CD4-positive, CD25-positive, alpha-beta regulatory T cell (primary cell): Measurements from ENCODE around the gene TBC1D12. TPM values are rescaled to one million over a fixed set of nuclear protein-coding genes. Genes with fewer than 3 reads are reported as not detected.
A peak's percentile ranks its signal among the peaks of the same experiment; 100 is the strongest.
"Not testable (repeated sequence)": the region's sequence is repeated elsewhere in the genome, so short reads cannot be mapped to it uniquely, and the experiment has no call there.

Source experiments
- ATAC-seq, 2 donors: fragments of 150-1000 bp; cut with Tn5 transposase; one replicate each; pipeline ENCODE4 v1.10.0; 2021; ENCODE audit warnings: low read depth in 2 of 2, moderate number of reproducible peaks in 2 of 2, moderate library complexity in 1 of 2
- DNase-seq, 3 donors: peaks; one replicate each; pipeline versions ENCODE4 v3.0.0 to v3.0.0-alpha.2; 2012 to 2022; ENCODE audit warnings: mixed read lengths in 1 of 3
- H3K27ac ChIP-seq: one replicate; pipeline ENCODE4 v1.7.0; 2013; ENCODE audit warnings: mild to moderate bottlenecking, low read length; ENCODE audit not compliant: insufficient read depth, poor library complexity, severe bottlenecking
- H3K27me3 ChIP-seq: one replicate; pipeline ENCODE4 v1.7.0; 2013; ENCODE audit warnings: low read length; ENCODE audit not compliant: control insufficient read depth, insufficient read depth
- H3K36me3 ChIP-seq: one replicate; pipeline ENCODE4 v1.7.0; 2013; ENCODE audit warnings: mild to moderate bottlenecking, low read length, moderate library complexity; ENCODE audit not compliant: control insufficient read depth, insufficient read depth
- H3K4me1 ChIP-seq: 2 replicates; pipeline ENCODE4 v1.7.0; 2013; ENCODE audit warnings: mild to moderate bottlenecking, low read length; ENCODE audit not compliant: insufficient read depth, control insufficient read depth, poor library complexity, severe bottlenecking
- H3K4me3 ChIP-seq: one replicate; pipeline ENCODE4 v1.7.0; 2013; ENCODE audit warnings: low read depth, mild to moderate bottlenecking, low read length, moderate library complexity
- H3K9me3 ChIP-seq, 2 experiments: 1 replicate in 1 of 2; 2 replicates in 1 of 2; pipeline ENCODE4 v1.7.0; 2013; ENCODE audit warnings: low read length in 2 of 2, mild to moderate bottlenecking in 1 of 2, moderate library complexity in 1 of 2; ENCODE audit not compliant: control insufficient read depth in 2 of 2
- H3K27ac Mint-ChIP-seq, 3 donors: one replicate each; pipeline ENCODE4 v1.8.0; 2020 to 2022; ENCODE audit warnings: mild to moderate bottlenecking in 3 of 3, mixed read lengths in 3 of 3, moderate library complexity in 2 of 3
- H3K27me3 Mint-ChIP-seq: one replicate; pipeline ENCODE4 v1.8.0; 2022; ENCODE audit warnings: mild to moderate bottlenecking, mixed read lengths
- H3K36me3 Mint-ChIP-seq: one replicate; pipeline ENCODE4 v1.8.0; 2020; ENCODE audit warnings: mixed read lengths
- H3K4me1 Mint-ChIP-seq, 4 donors: one replicate each; pipeline ENCODE4 v1.8.0; 2020 to 2022; ENCODE audit warnings: mixed read lengths in 4 of 4, mild to moderate bottlenecking in 1 of 4
- H3K4me3 Mint-ChIP-seq, 4 donors: one replicate each; pipeline ENCODE4 v1.8.0; 2020 to 2022; ENCODE audit warnings: mild to moderate bottlenecking in 4 of 4, mixed read lengths in 4 of 4, moderate library complexity in 3 of 4
- H3K9me3 Mint-ChIP-seq, 7 donors: one replicate each; pipeline ENCODE4 v1.8.0; 2020 to 2022; ENCODE audit warnings: mixed read lengths in 7 of 7, mild to moderate bottlenecking in 3 of 7, moderate library complexity in 2 of 7
- polyA plus RNA-seq, 4 donors: library from polyadenylated mRNA; unstranded; fragments of 300-500 nt; fragmentation: Illumina TruSeq; gene quantifications; one replicate each; pipeline ENCODE4 v1.2.3, GENCODE V29; 2021
- total RNA-seq: library from RNA; stranded (reverse); gene quantifications from one replicate; pipeline ENCODE4 v1.2.3, GENCODE V29; 2022

Gene TBC1D12
- total and polyA plus RNA-seq, 5 donors from 2014 or later: not detected

- ATAC-seq: peak; percentile 3 to 12
- H3K4me1 Mint-ChIP-seq: peaks cover 13 to 44% (median 29%) of the 10 kb centered on the region in 4 donors
- peaks cover 22% of the 10 kb centered on the region for H3K27me3 Mint-ChIP-seq
- no peaks in the 10 kb centered on the region for H3K9me3 Mint-ChIP-seq
- H3K27me3 ChIP-seq: peaks cover 2% of the 10 kb centered on the region
- peaks cover 16% of the 10 kb centered on the region for H3K36me3 Mint-ChIP-seq
- peaks cover 9% of the 10 kb centered on the region for H3K36me3 ChIP-seq
- peak overlapping the region; percentile 78 for H3K4me3 ChIP-seq
- no peak for DNase-seq
- H3K27ac Mint-ChIP-seq: peak overlapping the region; percentile 58 to 98 (median 96)
- H3K9me3 ChIP-seq: no peaks in the 10 kb centered on the region
- H3K4me3 Mint-ChIP-seq: peak overlapping the region; percentile 92 to 97 (median 96)
- H3K4me1 ChIP-seq: peaks cover 23% of the 10 kb centered on the region
- H3K27ac ChIP-seq: peak overlapping the region; percentile 90
Observed at GRCh38 chr10:94363251-94363565, 39.1 kb upstream of the TBC1D12 start.

- Mint-ChIP-seq H3K4me1 (peaks cover 8 to 34% (median 22%) of the 10 kb centered on the region in 4 donors), H3K27me3 (peaks cover 29% of the 10 kb centered on the region), H3K4me3 (peak overlapping the region; percentile 39 to 60 (median 42)), H3K9me3 (no peaks in the 10 kb centered on the region), H3K36me3 (peaks cover 7% of the 10 kb centered on the region), H3K27ac (peak overlapping the region in 1 of 3 donors; percentile 57)
- peaks cover 23% of the 10 kb centered on the region for H3K4me1 ChIP-seq
- peaks cover 5% of the 10 kb centered on the region for H3K27me3 ChIP-seq
- ATAC-seq: no peak
- no peak overlapping the region for H3K4me3 ChIP-seq
- no peak overlapping the region for H3K27ac ChIP-seq
- no peak for DNase-seq
- H3K9me3 ChIP-seq: no peaks in the 10 kb centered on the region
- no peaks in the 10 kb centered on the region for H3K36me3 ChIP-seq
Observed at GRCh38 chr10:94364482-94364881, 37.9 kb upstream of the TBC1D12 start.

- H3K4me1 Mint-ChIP-seq: peaks cover 4 to 22% (median 13%) of the 10 kb centered on the region in 4 donors
- H3K27ac ChIP-seq: no peak overlapping the region
- no peaks in the 10 kb centered on the region for H3K9me3 ChIP-seq
- no peak overlapping the region for H3K4me3 ChIP-seq
- peaks cover 8% of the 10 kb centered on the region for H3K27me3 ChIP-seq
- H3K27ac Mint-ChIP-seq: no peak overlapping the region
- peaks cover 39% of the 10 kb centered on the region for H3K27me3 Mint-ChIP-seq
- peak overlapping the region in 2 of 4 donors; percentile 27 to 60 for H3K4me3 Mint-ChIP-seq
- no peaks in the 10 kb centered on the region for H3K36me3 ChIP-seq
- no peaks in the 10 kb centered on the region for H3K9me3 Mint-ChIP-seq
- no peaks in the 10 kb centered on the region for H3K36me3 Mint-ChIP-seq
- no peak for DNase-seq
- peaks cover 15% of the 10 kb centered on the region for H3K4me1 ChIP-seq
- no peak for ATAC-seq
Observed at GRCh38 chr10:94366382-94366781, 36.0 kb upstream of the TBC1D12 start.

- Histone ChIP-seq H3K4me3 (no peak overlapping the region), H3K4me1 (no peaks in the 10 kb centered on the region), H3K27me3 (peaks cover 11% of the 10 kb centered on the region), H3K36me3 (no peaks in the 10 kb centered on the region), H3K9me3 (no peaks in the 10 kb centered on the region), H3K27ac (no peak overlapping the region)
- no peaks in the 10 kb centered on the region for H3K36me3 Mint-ChIP-seq
- no peak for ATAC-seq
- H3K9me3 Mint-ChIP-seq: no peaks in the 10 kb centered on the region
- H3K27me3 Mint-ChIP-seq: peaks cover 51% of the 10 kb centered on the region
- H3K27ac Mint-ChIP-seq: no peak overlapping the region
- DNase-seq: no peak
- no peak overlapping the region for H3K4me3 Mint-ChIP-seq
- H3K4me1 Mint-ChIP-seq: no peaks in the 10 kb centered on the region
Observed at GRCh38 chr10:94370501-94370900, 31.8 kb upstream of the TBC1D12 start.

GRCh38 chr10:94375374-94375773 lies 27.0 kb upstream of the TBC1D12 start:
- Histone ChIP-seq H3K9me3 (no peaks in the 10 kb centered on the region), H3K4me1 (no peaks in the 10 kb centered on the region), H3K4me3 (no peak overlapping the region), H3K27ac (no peak overlapping the region), H3K27me3 (peaks cover 18% of the 10 kb centered on the region), H3K36me3 (no peaks in the 10 kb centered on the region)
- H3K27me3 Mint-ChIP-seq: peaks cover 49% of the 10 kb centered on the region
- no peak overlapping the region for H3K4me3 Mint-ChIP-seq
- no peaks in the 10 kb centered on the region for H3K4me1 Mint-ChIP-seq
- H3K9me3 Mint-ChIP-seq: no peaks in the 10 kb centered on the region
- ATAC-seq (no peak), DNase-seq (no peak)
- no peak overlapping the region for H3K27ac Mint-ChIP-seq
- no peaks in the 10 kb centered on the region for H3K36me3 Mint-ChIP-seq

- H3K9me3 ChIP-seq: no peaks in the 10 kb centered on the region
- ATAC-seq (no peak), DNase-seq (no peak)
- H3K9me3 Mint-ChIP-seq: no peaks in the 10 kb centered on the region
- peaks cover 15% of the 10 kb centered on the region for H3K27me3 ChIP-seq
- no peaks in the 10 kb centered on the region for H3K36me3 ChIP-seq
- peaks cover 46% of the 10 kb centered on the region for H3K27me3 Mint-ChIP-seq
- H3K4me1 Mint-ChIP-seq: no peaks in the 10 kb centered on the region
- H3K27ac Mint-ChIP-seq: no peak overlapping the region
- H3K4me3 ChIP-seq: no peak overlapping the region
- no peaks in the 10 kb centered on the region for H3K4me1 ChIP-seq
- H3K36me3 Mint-ChIP-seq: no peaks in the 10 kb centered on the region
- H3K27ac ChIP-seq: no peak overlapping the region
- no peak overlapping the region for H3K4me3 Mint-ChIP-seq
Observed at GRCh38 chr10:94376865-94377264, 25.5 kb upstream of the TBC1D12 start.

GRCh38 chr10:94383530-94383929 lies 18.8 kb upstream of the TBC1D12 start:
- peaks cover 0 to 2% (median 0%) of the 10 kb centered on the region in 7 donors for H3K9me3 Mint-ChIP-seq
- DNase-seq (no peak), ATAC-seq (no peak)
- Histone ChIP-seq H3K27ac (no peak overlapping the region), H3K9me3 (no peaks in the 10 kb centered on the region), H3K4me3 (no peak overlapping the region), H3K27me3 (no peaks in the 10 kb centered on the region), H3K4me1 (no peaks in the 10 kb centered on the region), H3K36me3 (no peaks in the 10 kb centered on the region)
- H3K4me3 Mint-ChIP-seq: no peak overlapping the region
- H3K27me3 Mint-ChIP-seq: peaks cover 32% of the 10 kb centered on the region
- no peaks in the 10 kb centered on the region for H3K4me1 Mint-ChIP-seq
- H3K36me3 Mint-ChIP-seq: no peaks in the 10 kb centered on the region
- no peak overlapping the region for H3K27ac Mint-ChIP-seq

GRCh38 chr10:94385733-94386132 lies 16.6 kb upstream of the TBC1D12 start:
- not testable (repeated sequence) for H3K9me3 ChIP-seq, H3K4me3 Mint-ChIP-seq, H3K36me3 ChIP-seq, H3K27ac ChIP-seq, ATAC-seq, H3K4me3 ChIP-seq, H3K36me3 Mint-ChIP-seq, DNase-seq, H3K4me1 ChIP-seq, H3K27ac Mint-ChIP-seq, H3K27me3 ChIP-seq, H3K9me3 Mint-ChIP-seq, H3K4me1 Mint-ChIP-seq
- H3K27me3 Mint-ChIP-seq: peaks cover 21% of the 10 kb centered on the region
